ENCODE data around the gene KLHL26. TPM values are rescaled to one million over a fixed set of nuclear protein-coding genes. Genes with fewer than 3 reads are reported as not detected.

Gene KLHL26
- polyA plus RNA-seq, 3 donors = 1.6 to 3.2 (median 2.0) TPM

- DNase-seq = no peak
- no peaks in the 10 kb centered on the region for H3K36me3 Mint-ChIP-seq
- no peaks in the 10 kb centered on the region for H3K36me3 ChIP-seq (replicated peaks in 1 of 2; ENCODE audit: control insufficient read depth in 1 of 2, insufficient read depth in 2 of 2, low read length in 2 of 2)
- H3K4me1 Mint-ChIP-seq = peaks cover 3% of the 10 kb centered on the region
- peaks cover 20 to 45% of the 10 kb centered on the region in 2 donors for H3K27me3 ChIP-seq (ENCODE audit: control insufficient read depth in 2 of 2, insufficient read depth in 2 of 2, low read length in 2 of 2)
- peaks cover 0 to 5% of the 10 kb centered on the region in 2 donors for H3K4me1 ChIP-seq (ENCODE audit: control insufficient read depth in 1 of 2, insufficient read depth in 2 of 2, low read length in 2 of 2)
- H3K9me3 Mint-ChIP-seq = peaks cover 2 to 20% (median 6%) of the 10 kb centered on the region in 7 donors
- H3K4me2 ChIP-seq (replicated peaks; ENCODE audit: extremely low read depth, low read length, poor library complexity, severe bottlenecking) = no peak overlapping the region
- no peak overlapping the region for H3K4me3 Mint-ChIP-seq
- H3K4me3 ChIP-seq (replicated peaks in 1 of 3; ENCODE audit: low read depth in 2 of 3, low read length in 3 of 3) = no peak overlapping the region
- H3K27ac ChIP-seq (ENCODE audit: low read depth in 1 of 2, low read length in 2 of 2) = no peak overlapping the region
- intact Hi-C loops (cut with micrococcal nuclease) = no loop called here
- H2AFZ ChIP-seq (ENCODE audit: insufficient read depth, low read depth, low read length, poor library complexity, severe bottlenecking) = no peak overlapping the region
- no peaks in the 10 kb centered on the region for H3K79me2 ChIP-seq (ENCODE audit: insufficient read depth, low read length)
- peaks cover 44 to 70% (median 52%) of the 10 kb centered on the region in 3 donors for H3K27me3 Mint-ChIP-seq (ENCODE audit: low read depth in 3 of 3)
- no peak overlapping the region for H3K9ac ChIP-seq (ENCODE audit: insufficient read depth, low read length, poor library complexity, severe bottlenecking)
- no peak for TF ChIP-seq CTCF (IDR thresholded peaks at IDR 0.05)
- peaks cover 6 to 8% of the 10 kb centered on the region in 2 donors for H3K9me3 ChIP-seq (replicated peaks in 1 of 2; ENCODE audit: control insufficient read depth in 1 of 2, insufficient read depth in 1 of 2, low read length in 2 of 2)
- no peaks in the 10 kb centered on the region for H4K20me1 ChIP-seq (ENCODE audit: insufficient read depth, low read length)
- H3K27ac Mint-ChIP-seq = no peak overlapping the region
Measured at GRCh38 chr19:18617562-18617961, 19.3 kb upstream of the KLHL26 start.

GRCh38 chr19:18618236-18618635 lies 18.6 kb upstream of the KLHL26 start:
- no peaks in the 10 kb centered on the region for H3K36me3 Mint-ChIP-seq
- intact Hi-C loops (cut with micrococcal nuclease) = no loop called here
- Histone ChIP-seq H3K4me1 (ENCODE audit: control insufficient read depth in 1 of 2, insufficient read depth in 2 of 2, low read length in 2 of 2) (no peaks in the 10 kb centered on the region), H3K36me3 (replicated peaks in 1 of 2; ENCODE audit: control insufficient read depth in 1 of 2, insufficient read depth in 2 of 2, low read length in 2 of 2) (no peaks in the 10 kb centered on the region), H3K27ac (ENCODE audit: low read depth in 1 of 2, low read length in 2 of 2) (no peak overlapping the region), H3K4me3 (replicated peaks in 1 of 3; ENCODE audit: low read depth in 2 of 3, low read length in 3 of 3) (no peak overlapping the region), H3K79me2 (ENCODE audit: insufficient read depth, low read length) (no peaks in the 10 kb centered on the region), H3K9ac (ENCODE audit: insufficient read depth, low read length, poor library complexity, severe bottlenecking) (no peak overlapping the region), H3K9me3 (replicated peaks in 1 of 2; ENCODE audit: control insufficient read depth in 1 of 2, insufficient read depth in 1 of 2, low read length in 2 of 2) (peaks cover 6 to 8% of the 10 kb centered on the region in 2 donors), H3K4me2 (replicated peaks; ENCODE audit: extremely low read depth, low read length, poor library complexity, severe bottlenecking) (no peak overlapping the region), H2AFZ (ENCODE audit: insufficient read depth, low read depth, low read length, poor library complexity, severe bottlenecking) (no peak overlapping the region), H4K20me1 (ENCODE audit: insufficient read depth, low read length) (no peaks in the 10 kb centered on the region), H3K27me3 (ENCODE audit: control insufficient read depth in 2 of 2, insufficient read depth in 2 of 2, low read length in 2 of 2) (peaks cover 16 to 46% of the 10 kb centered on the region in 2 donors)
- no peak overlapping the region for H3K27ac Mint-ChIP-seq
- WGBS (ENCODE audit: insufficient coverage) = 98% methylated on average over 7 of the region's 13 CpGs
- H3K4me3 Mint-ChIP-seq = no peak overlapping the region
- TF ChIP-seq CTCF (IDR thresholded peaks at IDR 0.05) = no peak
- peaks cover 40 to 66% (median 48%) of the 10 kb centered on the region in 3 donors for H3K27me3 Mint-ChIP-seq (ENCODE audit: low read depth in 3 of 3)
- peaks cover 1% of the 10 kb centered on the region for H3K4me1 Mint-ChIP-seq
- H3K9me3 Mint-ChIP-seq = peaks cover 2 to 18% (median 4%) of the 10 kb centered on the region in 7 donors
- no peak for DNase-seq

All from CD14-positive monocyte (primary cell).